IgD-negative memory B cell (primary cell): ENCODE data around the gene RASAL2. TPM values are rescaled to one million over a fixed set of nuclear protein-coding genes. Genes with fewer than 3 reads are reported as not detected.
A peak's percentile ranks its signal among the peaks of the same experiment; 100 is the strongest.
"Not testable (repeated sequence)": the region's sequence is repeated elsewhere in the genome, so short reads cannot be mapped to it uniquely, and the experiment has no call there.

ENCODE experiments used
- H3K27ac Mint-ChIP-seq, 3 donors: one replicate each; pipeline ENCODE4 v1.8.0; 2020 to 2022; ENCODE audit warnings: mild to moderate bottlenecking in 3 of 3, mixed read lengths in 3 of 3, moderate library complexity in 1 of 3
- H3K27me3 Mint-ChIP-seq: one replicate; pipeline ENCODE4 v1.8.0; 2021; ENCODE audit warnings: mixed read lengths
- H3K36me3 Mint-ChIP-seq: one replicate; pipeline ENCODE4 v1.8.0; 2020; ENCODE audit warnings: mild to moderate bottlenecking, mixed read lengths
- H3K4me1 Mint-ChIP-seq, 3 donors: one replicate each; pipeline ENCODE4 v1.8.0; 2020 to 2022; ENCODE audit warnings: mixed read lengths in 3 of 3, mild to moderate bottlenecking in 1 of 3
- H3K4me3 Mint-ChIP-seq, 4 donors: one replicate each; pipeline ENCODE4 v1.8.0; 2020 to 2022; ENCODE audit warnings: mild to moderate bottlenecking in 4 of 4, mixed read lengths in 4 of 4, moderate library complexity in 3 of 4
- H3K9me3 Mint-ChIP-seq, 3 donors: one replicate each; pipeline ENCODE4 v1.8.0; 2020 to 2021; ENCODE audit warnings: mixed read lengths in 3 of 3, mild to moderate bottlenecking in 1 of 3
- polyA plus RNA-seq: library from polyadenylated mRNA; unstranded; fragments of 300-500 nt; fragmentation: Illumina TruSeq; gene quantifications from one replicate; pipeline ENCODE4 v1.2.3, GENCODE V29; 2021

RASAL2 gene
- polyA plus RNA-seq, 1 donor from 2014 or later = 0.09 TPM

GRCh38 chr1:178189814-178190213 is 95.9 kb downstream of the RASAL2 start:
- Mint-ChIP-seq H3K4me1 (peaks cover 0 to 1% (median 0%) of the 10 kb centered on the region in 3 donors), H3K4me3 (no peak overlapping the region), H3K36me3 (no peaks in the 10 kb centered on the region), H3K27me3 (peaks cover 13% of the 10 kb centered on the region), H3K27ac (no peak overlapping the region), H3K9me3 (peaks cover 0 to 4% (median 4%) of the 10 kb centered on the region in 3 donors)

GRCh38 chr1:178190881-178191280 is 97.0 kb downstream of the RASAL2 start:
- H3K36me3 Mint-ChIP-seq = no peaks in the 10 kb centered on the region
- H3K4me3 Mint-ChIP-seq = no peak overlapping the region
- H3K27me3 Mint-ChIP-seq = peaks cover 6% of the 10 kb centered on the region
- H3K4me1 Mint-ChIP-seq = peaks cover 0 to 1% (median 0%) of the 10 kb centered on the region in 3 donors
- H3K27ac Mint-ChIP-seq = no peak overlapping the region
- peaks cover 0 to 4% (median 4%) of the 10 kb centered on the region in 3 donors for H3K9me3 Mint-ChIP-seq

GRCh38 chr1:178192686-178193085 is 98.8 kb downstream of the RASAL2 start:
- Mint-ChIP-seq H3K36me3 (no peaks in the 10 kb centered on the region), H3K9me3 (peaks cover 0 to 2% (median 1%) of the 10 kb centered on the region in 3 donors)

GRCh38 chr1:178196631-178197030 is 102.7 kb downstream of the RASAL2 start:
- Mint-ChIP-seq H3K4me1 (peaks cover 0 to 1% (median 0%) of the 10 kb centered on the region in 3 donors), H3K27ac (no peak overlapping the region), H3K9me3 (peaks cover 0 to 7% (median 2%) of the 10 kb centered on the region in 3 donors), H3K36me3 (no peaks in the 10 kb centered on the region), H3K4me3 (no peak overlapping the region), H3K27me3 (peaks cover 2% of the 10 kb centered on the region)

More at GRCh38 chr1:178192686-178193085, 98.8 kb downstream of the RASAL2 start:
- Mint-ChIP-seq H3K27ac (no peak overlapping the region), H3K27me3 (peaks cover 3% of the 10 kb centered on the region), H3K4me3 (no peak overlapping the region), H3K4me1 (peaks cover 0 to 1% (median 0%) of the 10 kb centered on the region in 3 donors)

GRCh38 chr1:178202095-178202494 is 108.2 kb downstream of the RASAL2 start:
- H3K36me3 Mint-ChIP-seq, H3K4me3 Mint-ChIP-seq, H3K27me3 Mint-ChIP-seq, H3K27ac Mint-ChIP-seq, H3K4me1 Mint-ChIP-seq, H3K9me3 Mint-ChIP-seq: not testable (repeated sequence)

GRCh38 chr1:178202546-178202945 is 108.6 kb downstream of the RASAL2 start:
- H3K4me3 Mint-ChIP-seq, H3K4me1 Mint-ChIP-seq, H3K27me3 Mint-ChIP-seq, H3K27ac Mint-ChIP-seq, H3K36me3 Mint-ChIP-seq, H3K9me3 Mint-ChIP-seq: not testable (repeated sequence)

GRCh38 chr1:178208269-178208856 is 114.5 kb downstream of the RASAL2 start:
- not testable (repeated sequence) for H3K27ac Mint-ChIP-seq, H3K4me3 Mint-ChIP-seq, H3K4me1 Mint-ChIP-seq, H3K36me3 Mint-ChIP-seq, H3K27me3 Mint-ChIP-seq
- peaks cover 5 to 38% (median 14%) of the 10 kb centered on the region in 3 donors for H3K9me3 Mint-ChIP-seq

- Mint-ChIP-seq H3K4me3 (no peak overlapping the region), H3K9me3 (peaks cover 5 to 38% (median 15%) of the 10 kb centered on the region in 3 donors), H3K27me3 (no peaks in the 10 kb centered on the region), H3K36me3 (no peaks in the 10 kb centered on the region), H3K27ac (no peak overlapping the region), H3K4me1 (peaks cover 0 to 1% (median 0%) of the 10 kb centered on the region in 3 donors)
Measured at GRCh38 chr1:178209935-178210334, 116.0 kb downstream of the RASAL2 start.

GRCh38 chr1:178218550-178218949 is 124.6 kb downstream of the RASAL2 start:
- Mint-ChIP-seq H3K27ac (no peak overlapping the region), H3K36me3 (no peaks in the 10 kb centered on the region), H3K4me1 (no peaks in the 10 kb centered on the region), H3K4me3 (no peak overlapping the region), H3K27me3 (peaks cover 1% of the 10 kb centered on the region), H3K9me3 (peaks cover 0 to 2% (median 0%) of the 10 kb centered on the region in 3 donors)

- Mint-ChIP-seq H3K36me3 (no peaks in the 10 kb centered on the region), H3K4me1 (no peaks in the 10 kb centered on the region), H3K9me3 (no peaks in the 10 kb centered on the region), H3K27me3 (peaks cover 1% of the 10 kb centered on the region), H3K27ac (no peak overlapping the region), H3K4me3 (no peak overlapping the region)
Measured at GRCh38 chr1:178220094-178220493, 126.2 kb downstream of the RASAL2 start.

- no peaks in the 10 kb centered on the region for H3K9me3 Mint-ChIP-seq
- no peaks in the 10 kb centered on the region for H3K36me3 Mint-ChIP-seq
- no peaks in the 10 kb centered on the region for H3K4me1 Mint-ChIP-seq
- H3K27ac Mint-ChIP-seq = no peak overlapping the region
- H3K27me3 Mint-ChIP-seq = peaks cover 6% of the 10 kb centered on the region
- H3K4me3 Mint-ChIP-seq = no peak overlapping the region
Measured at GRCh38 chr1:178223289-178223688, 129.4 kb downstream of the RASAL2 start.

- Mint-ChIP-seq H3K9me3 (no peaks in the 10 kb centered on the region), H3K27me3 (peaks cover 6% of the 10 kb centered on the region), H3K36me3 (no peaks in the 10 kb centered on the region), H3K4me1 (no peaks in the 10 kb centered on the region), H3K27ac (no peak overlapping the region), H3K4me3 (no peak overlapping the region)
Measured at GRCh38 chr1:178224358-178224757, 130.5 kb downstream of the RASAL2 start.

GRCh38 chr1:178230881-178231409 is 137.0 kb downstream of the RASAL2 start:
- Mint-ChIP-seq H3K4me1 (no peaks in the 10 kb centered on the region), H3K27me3 (peaks cover 3% of the 10 kb centered on the region), H3K27ac (peak overlapping the region in 1 of 3 donors; percentile 33), H3K4me3 (no peak overlapping the region), H3K36me3 (no peaks in the 10 kb centered on the region), H3K9me3 (no peaks in the 10 kb centered on the region)

GRCh38 chr1:178232108-178232507 is 138.2 kb downstream of the RASAL2 start:
- H3K27me3 Mint-ChIP-seq = no peaks in the 10 kb centered on the region
- no peaks in the 10 kb centered on the region for H3K9me3 Mint-ChIP-seq
- no peak overlapping the region for H3K27ac Mint-ChIP-seq
- no peak overlapping the region for H3K4me3 Mint-ChIP-seq
- H3K4me1 Mint-ChIP-seq = no peaks in the 10 kb centered on the region
- H3K36me3 Mint-ChIP-seq = no peaks in the 10 kb centered on the region

GRCh38 chr1:178232949-178233348 is 139.0 kb downstream of the RASAL2 start:
- Mint-ChIP-seq H3K27me3 (no peaks in the 10 kb centered on the region), H3K27ac (no peak overlapping the region), H3K4me3 (no peak overlapping the region), H3K9me3 (no peaks in the 10 kb centered on the region), H3K36me3 (no peaks in the 10 kb centered on the region), H3K4me1 (no peaks in the 10 kb centered on the region)

GRCh38 chr1:178237121-178237520 is 143.2 kb downstream of the RASAL2 start:
- Mint-ChIP-seq H3K9me3 (no peaks in the 10 kb centered on the region), H3K27me3 (no peaks in the 10 kb centered on the region), H3K36me3 (no peaks in the 10 kb centered on the region), H3K4me3 (no peak overlapping the region), H3K27ac (no peak overlapping the region), H3K4me1 (no peaks in the 10 kb centered on the region)
